Measurements from ENCODE around the gene CAMP. TPM values are rescaled to one million over a fixed set of nuclear protein-coding genes. Genes with fewer than 3 reads are reported as not detected.
"Not testable (repeated sequence)": the region's sequence is repeated elsewhere in the genome, so short reads cannot be mapped to it uniquely, and the experiment has no call there.

CAMP gene, protein sequence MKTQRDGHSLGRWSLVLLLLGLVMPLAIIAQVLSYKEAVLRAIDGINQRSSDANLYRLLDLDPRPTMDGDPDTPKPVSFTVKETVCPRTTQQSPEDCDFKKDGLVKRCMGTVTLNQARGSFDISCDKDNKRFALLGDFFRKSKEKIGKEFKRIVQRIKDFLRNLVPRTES
- not detected for polyA plus RNA-seq (2013, experiment 1 of 2; ENCODE audit: insufficient read length)
- polyA plus RNA-seq (2013, experiment 2 of 2; ENCODE audit: insufficient read length) = not detected

DNA sequence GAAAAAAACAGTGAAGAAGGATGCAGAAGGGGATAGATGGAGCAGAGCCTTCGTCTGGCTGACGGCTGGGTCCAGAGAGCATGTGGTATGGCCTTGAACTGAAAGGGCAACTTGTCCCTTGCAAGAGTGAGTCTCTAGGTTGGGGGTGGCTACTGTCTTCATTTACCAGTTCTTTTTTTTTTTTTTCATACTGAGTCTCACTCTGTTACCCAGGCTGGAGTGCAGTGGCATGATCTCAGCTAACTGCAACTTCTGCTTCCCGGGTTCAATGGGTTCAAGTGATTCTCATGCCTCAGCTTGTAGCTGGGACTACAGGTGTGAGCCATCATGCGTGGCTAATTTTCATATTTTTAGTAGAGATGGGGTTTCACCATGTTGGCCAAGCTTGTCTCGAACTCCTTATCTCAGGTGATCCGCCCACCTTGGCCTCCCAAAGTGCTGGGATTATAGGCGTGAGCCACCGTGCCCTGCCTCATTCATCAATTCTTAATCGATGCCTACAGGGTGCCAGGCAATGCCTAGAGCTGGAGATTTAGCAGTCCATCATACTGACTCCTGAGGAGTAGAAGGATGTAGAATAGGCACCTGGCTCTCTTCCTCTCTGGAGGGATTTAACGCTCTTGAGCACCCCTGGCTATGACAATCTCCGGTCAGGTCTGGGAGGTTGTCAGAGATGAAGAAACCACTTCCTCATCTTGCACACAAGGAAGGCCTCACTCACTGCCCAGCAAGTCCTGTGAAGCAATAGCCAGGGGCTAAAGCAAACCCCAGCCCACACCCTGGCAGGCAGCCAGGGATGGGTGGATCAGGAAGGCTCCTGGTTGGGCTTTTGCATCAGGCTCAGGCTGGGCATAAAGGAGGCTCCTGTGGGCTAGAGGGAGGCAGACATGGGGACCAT lies at the start of gene CAMP:
Gene CAMP, plus strand, starts transcription at position 880 of the 898 bp plus-strand sequence. Its CDS starts 17 bp downstream, at position 897.
- DNase-seq = peak; percentile 17

DNA sequence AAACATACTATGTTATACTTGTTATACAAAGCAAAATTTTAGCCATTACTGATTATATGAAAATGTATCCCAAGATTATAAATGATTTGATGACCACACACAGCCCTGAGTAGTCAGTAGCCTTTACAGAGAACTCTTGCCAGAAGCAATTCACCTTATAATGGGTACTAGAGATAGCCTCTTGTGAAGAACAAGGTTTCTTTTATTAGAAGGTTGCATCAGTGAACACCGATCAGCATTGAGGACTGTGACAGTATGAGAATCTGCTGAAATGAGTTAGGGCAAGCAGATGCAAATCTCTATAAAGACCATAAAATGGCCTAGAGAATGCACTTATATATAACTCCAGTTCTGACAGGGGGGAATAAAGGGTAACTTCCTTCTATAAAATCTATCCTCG lies 45.2 kb upstream of the CAMP start:
- DNase-seq = no peak

DNA sequence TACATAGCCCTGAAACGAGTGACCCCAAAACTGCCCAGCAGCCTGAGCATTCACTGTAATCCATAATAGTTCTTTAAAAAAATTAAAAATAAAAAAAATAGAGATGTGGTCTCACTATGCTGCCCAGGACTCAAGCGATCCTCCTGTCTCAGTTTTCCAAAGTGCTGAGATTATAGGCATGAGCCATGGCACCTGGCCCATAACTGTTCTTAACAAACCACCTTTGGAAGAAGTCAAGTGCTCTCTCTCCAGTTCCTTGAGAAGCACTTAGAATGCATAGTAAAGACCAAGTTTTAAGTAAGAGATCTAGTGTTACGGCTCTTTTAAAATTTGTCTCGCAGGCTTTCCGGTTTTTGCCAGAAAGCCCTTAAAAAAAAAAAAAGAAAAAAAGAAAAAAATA lies 43.3 kb upstream of the CAMP start:
- DNase-seq = no peak

GRCh38 chr3:48180531-48181253 lies 42.6 kb upstream of the CAMP start:
- DNase-seq = no peak

- no peak for DNase-seq
Observed at GRCh38 chr3:48184299-48184698, 39.0 kb upstream of the CAMP start.

- no peak for DNase-seq
Observed at GRCh38 chr3:48185129-48185528, 38.2 kb upstream of the CAMP start.

- peak; percentile 5 for DNase-seq
Observed at GRCh38 chr3:48186631-48187300, 36.5 kb upstream of the CAMP start.

GRCh38 chr3:48187301-48187578 lies 36.1 kb upstream of the CAMP start:
- peak; percentile 10 for DNase-seq

GRCh38 chr3:48187579-48188265 lies 35.6 kb upstream of the CAMP start:
- no peak for DNase-seq

DNA sequence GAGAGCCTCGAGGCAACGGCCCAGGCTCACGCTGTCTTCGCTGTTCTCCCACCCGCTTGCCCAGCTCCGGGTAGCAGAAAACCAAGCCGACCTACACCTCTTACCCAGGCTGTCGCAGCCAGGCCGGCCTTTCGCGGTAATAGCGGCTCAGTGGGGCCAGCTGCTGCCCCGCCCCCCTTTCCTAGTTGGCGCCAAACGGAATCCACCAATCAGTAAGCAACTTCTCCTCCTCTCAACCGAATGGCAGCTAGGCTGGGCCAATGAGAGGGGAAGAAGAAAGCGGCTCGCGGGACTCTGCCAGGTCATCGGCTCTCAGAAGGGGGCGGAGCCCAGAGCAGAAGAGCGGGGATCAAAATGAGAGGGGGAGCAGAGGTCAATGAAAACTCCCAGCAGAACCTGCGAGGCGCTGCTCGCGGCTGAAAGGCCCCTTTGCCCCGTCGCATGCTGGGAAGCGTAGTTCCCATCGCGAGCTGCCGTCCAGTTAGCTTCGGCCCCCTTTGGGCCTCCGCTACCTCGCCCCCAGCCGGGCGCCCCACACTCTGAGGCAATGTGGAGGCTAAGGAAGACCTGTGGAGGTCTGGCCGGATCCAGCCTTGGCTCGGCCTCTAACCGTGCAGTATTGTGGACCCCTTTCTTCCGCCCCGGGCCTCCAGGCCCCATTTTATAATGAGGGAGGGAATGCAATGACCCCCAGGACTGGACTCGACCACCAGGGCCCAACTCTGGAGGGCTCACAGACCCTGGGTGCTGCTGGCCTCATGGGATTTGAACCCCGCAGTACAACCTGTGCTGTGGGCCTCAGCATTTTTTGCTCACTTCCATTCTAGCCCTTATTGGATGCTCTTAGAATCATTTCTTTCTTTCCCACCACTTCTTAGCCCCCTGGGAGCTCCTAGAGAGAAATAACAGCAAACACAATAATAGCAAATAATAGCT lies 34.8 kb upstream of the CAMP start, which contains the start of gene CDC25A:
Gene CDC25A, minus strand, starts transcription at position 152 of the 936 bp plus-strand sequence. CDS start 470 bp downstream, outside the sequence.
- DNase-seq = peak; percentile 99

DNA sequence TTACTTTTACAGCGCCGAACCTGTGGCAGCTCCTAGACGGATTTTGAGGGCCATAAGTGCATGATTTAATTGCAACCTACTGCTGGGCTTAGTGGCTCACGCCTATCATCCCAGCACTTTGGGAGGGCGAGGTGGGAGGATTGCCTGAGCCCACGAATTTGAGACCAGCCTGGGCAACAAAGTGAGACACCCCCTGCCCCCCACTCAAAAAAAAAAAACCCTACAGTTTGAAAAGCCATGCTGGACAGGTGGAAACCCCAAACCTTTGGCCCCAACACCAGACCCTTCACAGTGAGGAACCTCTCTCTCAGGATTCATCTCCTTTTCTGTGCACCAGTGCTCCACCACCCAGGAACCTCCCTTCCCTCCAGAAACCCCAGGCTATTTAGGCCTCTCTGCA lies 34.0 kb upstream of the CAMP start:
- no peak for DNase-seq

DNA sequence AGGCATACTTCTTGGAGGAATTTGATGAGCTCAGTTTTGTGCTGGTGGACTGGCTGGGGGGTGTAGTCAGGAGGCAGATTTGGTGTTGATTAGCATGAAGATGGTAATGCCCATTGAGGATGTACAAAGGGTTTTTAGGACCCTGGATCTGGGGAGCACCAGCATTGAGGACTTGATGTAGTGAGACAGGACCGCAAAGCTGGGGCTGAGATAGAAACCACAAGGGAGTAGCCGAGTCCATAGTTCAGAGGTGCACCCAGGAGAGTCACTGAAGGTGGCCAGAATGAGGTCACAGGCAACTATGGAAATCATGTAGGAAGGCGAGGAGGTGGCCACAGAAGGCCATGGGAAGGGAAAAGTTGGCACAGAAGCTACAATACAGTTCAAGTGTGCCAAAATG lies 32.4 kb upstream of the CAMP start:
- DNase-seq = no peak

- DNase-seq = peak; percentile 67
Observed at GRCh38 chr3:48194446-48195071, 28.7 kb upstream of the CAMP start.

GRCh38 chr3:48196611-48197010 lies 26.7 kb upstream of the CAMP start:
- no peak for DNase-seq

DNA sequence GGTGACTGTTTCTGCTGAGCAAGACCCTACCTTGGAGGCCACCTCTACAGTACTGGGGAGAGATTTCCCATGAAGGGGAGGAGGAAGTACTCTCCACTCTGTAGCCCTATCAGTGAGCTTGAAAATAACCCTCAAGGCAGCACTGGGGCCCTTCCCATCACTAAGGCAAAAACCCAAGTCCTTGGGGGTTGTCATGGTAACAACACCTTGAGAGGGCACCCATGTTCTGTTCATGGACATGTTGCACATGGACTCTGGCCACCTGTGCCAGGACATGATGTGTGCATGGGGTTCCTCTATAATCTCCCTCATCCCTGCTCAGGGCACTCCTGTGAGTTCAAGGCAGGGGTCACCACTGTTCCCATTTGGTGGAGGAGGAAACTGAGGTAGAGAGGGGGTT lies 24.2 kb upstream of the CAMP start:
- DNase-seq = no peak

GRCh38 chr3:48202632-48203031 lies 20.7 kb upstream of the CAMP start:
- DNase-seq = no peak

DNA sequence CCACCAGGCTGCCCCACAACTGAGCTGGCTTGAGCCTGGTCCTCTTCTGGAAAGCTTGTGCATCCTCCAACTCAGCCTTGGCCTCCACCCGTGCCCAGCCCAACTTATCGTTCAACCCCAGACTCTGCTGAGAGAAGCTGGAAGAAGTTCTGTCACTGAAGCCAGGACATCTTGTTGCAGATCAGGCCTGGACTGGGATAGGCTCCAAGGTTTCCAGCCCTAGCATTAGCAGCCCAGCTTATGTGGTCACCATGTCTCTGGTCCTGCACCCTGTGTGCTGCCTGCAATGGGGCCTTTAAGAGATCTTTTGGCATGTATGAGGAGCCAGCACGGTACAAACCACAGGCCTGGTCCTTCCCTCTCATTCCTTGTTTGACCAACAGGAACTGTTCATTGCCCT lies 15.2 kb upstream of the CAMP start:
- DNase-seq = no peak

DNA sequence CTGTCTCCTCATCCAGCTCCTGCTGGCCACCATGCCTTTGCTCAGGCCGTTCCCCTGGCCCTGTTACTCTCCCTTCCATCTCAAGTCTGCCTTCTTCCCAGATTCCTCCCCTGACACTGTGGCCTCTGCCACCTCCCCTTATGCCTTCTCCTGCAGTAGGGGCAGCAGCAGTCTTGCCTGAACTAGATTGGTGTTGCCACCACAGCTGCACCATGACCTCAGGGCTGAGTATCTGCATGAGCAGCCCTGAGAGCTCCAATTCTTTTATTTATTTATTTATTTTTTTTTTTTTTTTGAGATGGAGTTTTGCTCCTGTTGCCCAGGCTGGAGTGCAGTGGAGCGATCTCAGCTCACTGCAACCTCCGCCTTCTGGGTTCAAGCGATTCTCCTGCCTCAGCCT lies 13.8 kb upstream of the CAMP start:
- DNase-seq = no peak

GRCh38 chr3:48210534-48210933 lies 12.8 kb upstream of the CAMP start:
- not testable (repeated sequence) for DNase-seq

GRCh38 chr3:48211776-48212175 lies 11.5 kb upstream of the CAMP start:
- not testable (repeated sequence) for DNase-seq
